Measurements from ENCODE around the gene TSHZ2. TPM values are rescaled to one million over a fixed set of nuclear protein-coding genes. Genes with fewer than 3 reads are reported as not detected.

The TSHZ2 gene
- total RNA-seq, 1 experiment from 2014 or later, result 0.07 TPM

GRCh38 chr20:53337390-53338101 lies 365.4 kb downstream of the TSHZ2 start:
- Mint-ChIP-seq H3K9me3 (no peaks in the 10 kb centered on the region), H3K27me3 (ENCODE audit: low read depth) (no peaks in the 10 kb centered on the region), H3K4me1 (peaks cover 4 to 5% of the 10 kb centered on the region in 2 experiments; a peak in 3 of 4 replicates), H3K27ac (no peak overlapping the region), H3K36me3 (ENCODE audit: insufficient read depth in 1 of 3, low read depth in 3 of 3) (no peaks in the 10 kb centered on the region), H3K4me3 (no peak overlapping the region)
- H3K23me2 ChIP-seq (ENCODE audit: insufficient read length, low read depth, low read length, poor library complexity, severe bottlenecking), result no peaks in the 10 kb centered on the region
- no peak overlapping the region for H3K18ac ChIP-seq (ENCODE audit: insufficient read length, low read depth, low read length)
- no peak overlapping the region for H4K91ac ChIP-seq (ENCODE audit: insufficient read length, low read depth, low read length)
- H3K14ac ChIP-seq (ENCODE audit: insufficient read depth, low read length), result no peak overlapping the region
- no peak overlapping the region for H2BK15ac ChIP-seq (ENCODE audit: low read depth, low read length)
- no peak for DNase-seq
- no peak overlapping the region for H3K56ac ChIP-seq (ENCODE audit: insufficient read length, low read depth, low read length)
- H3K79me2 ChIP-seq (ENCODE audit: insufficient read depth, low read length), result no peaks in the 10 kb centered on the region
- H2BK5ac ChIP-seq (ENCODE audit: insufficient read length, low read length), result no peak overlapping the region
- H4K8ac ChIP-seq (replicated peaks; ENCODE audit: insufficient read length, low read depth, low read length), result no peak overlapping the region
- no CpG with 5 or more reads among the region's 8 CpGs for WGBS (ENCODE audit: extremely low coverage, insufficient read length, low lambda C conversion rate)
- H3K9ac ChIP-seq (ENCODE audit: extremely low read depth, insufficient read length, low read length), result no peak overlapping the region
- H3K4me1 ChIP-seq (ENCODE audit: insufficient read depth, low read length), result no peaks in the 10 kb centered on the region
- H3K23ac ChIP-seq (ENCODE audit: insufficient read length, low read depth, low read length), result no peak overlapping the region
- no peaks in the 10 kb centered on the region for H3K9me3 ChIP-seq (ENCODE audit: control insufficient read depth, low read depth, low read length)
- H3K79me1 ChIP-seq (ENCODE audit: insufficient read depth, low read depth, low read length, poor library complexity, severe bottlenecking), result no peaks in the 10 kb centered on the region
- no peak overlapping the region for H3K4me2 ChIP-seq (ENCODE audit: insufficient read depth, insufficient read length, low read length)
- no peak overlapping the region for H3K27ac ChIP-seq (ENCODE audit: insufficient read length, low read depth, low read length)
- H2BK20ac ChIP-seq (ENCODE audit: low read depth, low read length, poor library complexity, severe bottlenecking), result no peak overlapping the region
- no peak for TF ChIP-seq CTCF (conservative IDR thresholded peaks at IDR 0.05)
- H4K5ac ChIP-seq (ENCODE audit: insufficient read length, low read depth, low read length), result no peak overlapping the region
- H3T11ph ChIP-seq (ENCODE audit: low read length), result no peak overlapping the region
- no peaks in the 10 kb centered on the region for H3K27me3 ChIP-seq (ENCODE audit: insufficient read depth, low read length)
- no peak overlapping the region for H2AK5ac ChIP-seq (ENCODE audit: insufficient read length, low read length)
- no peak overlapping the region for H3K4ac ChIP-seq (ENCODE audit: low read depth, low read length)
- no peak overlapping the region for H2BK120ac ChIP-seq (ENCODE audit: low read depth, low read length, poor library complexity, severe bottlenecking)
- no peak overlapping the region for H2BK12ac ChIP-seq (ENCODE audit: insufficient read length, low read depth, low read length)
- no peaks in the 10 kb centered on the region for H4K20me1 ChIP-seq (ENCODE audit: control insufficient read depth, insufficient read depth, insufficient read length)
- no peak overlapping the region for H2AFZ ChIP-seq (ENCODE audit: low read length)

Measured in H9 (cell line).